SU-DHL-6 (cell line): ENCODE results near the gene VPS4A.

ENCODE experiments used
- H2AFZ ChIP-seq: fragments of 200-600 bp; sonication (generic); 2 replicates; pipeline ENCODE4 v1.6.1; 2014; ENCODE audit warnings: low read depth, mild to moderate bottlenecking, moderate library complexity, mixed read lengths, antibody characterized with exemption, low read length; ENCODE audit not compliant: severe bottlenecking
- H3F3A ChIP-seq: fragments of 200-600 bp; shearing (Covaris generic); 2 replicates; pipeline ENCODE4 v1.6.0; 2016; ENCODE audit warnings: antibody characterized with exemption, mild to moderate bottlenecking; ENCODE audit not compliant: insufficient read depth
- H3K27ac ChIP-seq: fragments of 200-600 bp; sonication (generic); 2 replicates; pipeline ENCODE4 v1.5.1; 2016; ENCODE audit warnings: low read depth, mild to moderate bottlenecking, low read length, moderate library complexity, mixed read lengths
- H3K27me3 ChIP-seq: fragments of 200-600 bp; sonication (generic), shearing (Covaris generic); 2 replicates; pipeline ENCODE4 v1.6.0; 2014; ENCODE audit warnings: mild to moderate bottlenecking, low read length
- H3K36me3 ChIP-seq: fragments of 200-600 bp; sonication (generic); 2 replicates; pipeline ENCODE4 v1.6.1; 2014; ENCODE audit warnings: mild to moderate bottlenecking, low read length, mixed read lengths
- H3K4me2 ChIP-seq: fragments of 300-600, 200-600 bp; shearing (Covaris generic), sonication (generic); 2 replicates; pipeline ENCODE4 v1.6.0; 2014; ENCODE audit warnings: low read length, low read depth, mild to moderate bottlenecking; ENCODE audit not compliant: poor library complexity, severe bottlenecking
- H3K4me3 ChIP-seq: fragments of 200-600 bp; sonication (generic); 2 replicates; pipeline ENCODE4 v1.5.1; 2014; ENCODE audit warnings: antibody characterized with exemption, low read length, mild to moderate bottlenecking, mixed read lengths; ENCODE audit not compliant: insufficient read depth, poor library complexity, severe bottlenecking
- H3K79me2 ChIP-seq: fragments of 200-600 bp; sonication (generic); 2 replicates; pipeline ENCODE4 v1.6.1; 2014; ENCODE audit warnings: mild to moderate bottlenecking, low read length, moderate library complexity; ENCODE audit not compliant: insufficient read depth
- H3K9ac ChIP-seq: fragments of 200-600 bp; sonication (generic); 2 replicates; pipeline ENCODE4 v1.7.0; 2014; ENCODE audit warnings: mild to moderate bottlenecking, low read length
- H3K9me2 ChIP-seq: fragments of 200-600 bp; sonication (generic); replicated peaks from 2 replicates; pipeline ENCODE4 v1.6.1; 2014; ENCODE audit warnings: low read length; ENCODE audit not compliant: insufficient read depth
- H3K9me3 ChIP-seq: fragments of 200-600 bp; sonication (generic); 2 replicates; pipeline ENCODE4 v1.6.1; 2014; ENCODE audit warnings: low read length, mixed read lengths; ENCODE audit not compliant: insufficient read depth
- H4K20me1 ChIP-seq: fragments of 200-600 bp; sonication (generic); 2 replicates; pipeline ENCODE4 v1.6.1; 2014; ENCODE audit warnings: low read depth, mild to moderate bottlenecking, antibody characterized with exemption, low read length, moderate library complexity, mixed read lengths
- EZH2phosphoT487 ChIP-seq: fragments of 200-600 bp; sonication (generic), shearing (Covaris generic); conservative IDR thresholded peaks from 2 replicates; pipeline ENCODE4 v1.6.1; 2018; ENCODE audit warnings: mild to moderate bottlenecking, antibody characterized with exemption, low read length, moderate library complexity, mixed read lengths
- TF ChIP-seq, protein P1 (sequence below): fragments of 200-600 bp; sonication (generic); IDR thresholded peaks from one replicate; pipeline ENCODE4 v1.5.1; 2017; ENCODE audit warnings: antibody characterized with exemption, mild to moderate bottlenecking, low read length, moderate library complexity; ENCODE audit not compliant: insufficient read depth, poor library complexity, severe bottlenecking

The VPS4A gene

DNA sequence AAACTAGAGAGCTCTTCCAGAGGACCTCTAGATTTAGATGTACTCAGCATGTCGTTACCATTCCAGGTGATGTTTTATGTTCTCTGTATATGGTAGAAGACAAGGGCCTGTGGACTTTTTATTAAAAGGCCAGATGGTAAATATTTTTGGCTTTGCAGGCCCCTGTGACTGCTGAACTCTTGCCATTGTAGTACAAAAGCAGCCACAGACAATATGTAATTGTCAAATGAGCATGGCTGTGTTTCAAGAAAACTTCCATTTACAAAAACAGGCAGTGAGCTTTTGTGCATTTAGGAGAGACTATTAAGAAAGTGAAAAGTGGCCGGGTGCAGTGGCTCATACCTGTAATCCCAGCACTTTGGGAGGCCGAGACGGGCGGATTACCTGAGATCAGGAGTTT lies 33.0 kb downstream of the VPS4A start:
- no peak overlapping the region for H2AFZ ChIP-seq
- H3K4me2 ChIP-seq: no peak overlapping the region
- H3K9ac ChIP-seq: no peak overlapping the region
- no peaks in the 10 kb centered on the region for H3K9me3 ChIP-seq
- peaks cover 27% of the 10 kb centered on the region for H3K79me2 ChIP-seq
- H3K27me3 ChIP-seq: no peaks in the 10 kb centered on the region
- H3K4me3 ChIP-seq: no peak overlapping the region
- peaks cover 27% of the 10 kb centered on the region for H3F3A ChIP-seq
- no peak for TF ChIP-seq EZH2phosphoT487
- TF ChIP-seq, protein P1, sequence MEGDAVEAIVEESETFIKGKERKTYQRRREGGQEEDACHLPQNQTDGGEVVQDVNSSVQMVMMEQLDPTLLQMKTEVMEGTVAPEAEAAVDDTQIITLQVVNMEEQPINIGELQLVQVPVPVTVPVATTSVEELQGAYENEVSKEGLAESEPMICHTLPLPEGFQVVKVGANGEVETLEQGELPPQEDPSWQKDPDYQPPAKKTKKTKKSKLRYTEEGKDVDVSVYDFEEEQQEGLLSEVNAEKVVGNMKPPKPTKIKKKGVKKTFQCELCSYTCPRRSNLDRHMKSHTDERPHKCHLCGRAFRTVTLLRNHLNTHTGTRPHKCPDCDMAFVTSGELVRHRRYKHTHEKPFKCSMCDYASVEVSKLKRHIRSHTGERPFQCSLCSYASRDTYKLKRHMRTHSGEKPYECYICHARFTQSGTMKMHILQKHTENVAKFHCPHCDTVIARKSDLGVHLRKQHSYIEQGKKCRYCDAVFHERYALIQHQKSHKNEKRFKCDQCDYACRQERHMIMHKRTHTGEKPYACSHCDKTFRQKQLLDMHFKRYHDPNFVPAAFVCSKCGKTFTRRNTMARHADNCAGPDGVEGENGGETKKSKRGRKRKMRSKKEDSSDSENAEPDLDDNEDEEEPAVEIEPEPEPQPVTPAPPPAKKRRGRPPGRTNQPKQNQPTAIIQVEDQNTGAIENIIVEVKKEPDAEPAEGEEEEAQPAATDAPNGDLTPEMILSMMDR: no peak
- H3K27ac ChIP-seq: no peak overlapping the region
- peaks cover 16% of the 10 kb centered on the region for H3K36me3 ChIP-seq
- no peaks in the 10 kb centered on the region for H4K20me1 ChIP-seq
- no peaks in the 10 kb centered on the region for H3K9me2 ChIP-seq

DNA sequence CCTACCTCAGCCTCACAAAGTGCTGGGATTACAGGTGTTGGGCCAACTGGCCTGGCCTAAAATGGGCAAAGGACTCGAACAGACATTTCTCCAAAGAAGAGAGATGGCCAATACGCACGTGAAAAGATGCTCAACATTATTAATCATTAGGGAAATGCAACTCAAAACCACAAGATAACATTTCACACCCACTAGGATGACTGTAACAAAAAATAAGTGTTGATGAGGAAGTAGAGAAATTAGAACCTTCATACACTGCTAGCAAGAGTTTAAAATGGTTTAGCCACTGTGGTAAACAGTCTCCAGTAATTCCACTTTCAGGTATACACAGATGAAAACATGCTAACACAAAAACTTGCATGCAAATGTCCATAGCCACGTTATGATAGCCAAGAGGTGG lies 34.8 kb downstream of the VPS4A start:
- Histone ChIP-seq H4K20me1 (no peaks in the 10 kb centered on the region), H3K27me3 (no peaks in the 10 kb centered on the region), H3K9ac (no peak overlapping the region), H2AFZ (no peak overlapping the region), H3F3A (peaks cover 27% of the 10 kb centered on the region), H3K36me3 (peaks cover 16% of the 10 kb centered on the region), H3K9me2 (no peaks in the 10 kb centered on the region), H3K79me2 (peaks cover 13% of the 10 kb centered on the region), H3K4me3 (no peak overlapping the region), H3K27ac (no peak overlapping the region), H3K9me3 (no peaks in the 10 kb centered on the region), H3K4me2 (no peak overlapping the region)
- TF ChIP-seq EZH2phosphoT487: no peak
- TF ChIP-seq, protein P1: no peak

DNA sequence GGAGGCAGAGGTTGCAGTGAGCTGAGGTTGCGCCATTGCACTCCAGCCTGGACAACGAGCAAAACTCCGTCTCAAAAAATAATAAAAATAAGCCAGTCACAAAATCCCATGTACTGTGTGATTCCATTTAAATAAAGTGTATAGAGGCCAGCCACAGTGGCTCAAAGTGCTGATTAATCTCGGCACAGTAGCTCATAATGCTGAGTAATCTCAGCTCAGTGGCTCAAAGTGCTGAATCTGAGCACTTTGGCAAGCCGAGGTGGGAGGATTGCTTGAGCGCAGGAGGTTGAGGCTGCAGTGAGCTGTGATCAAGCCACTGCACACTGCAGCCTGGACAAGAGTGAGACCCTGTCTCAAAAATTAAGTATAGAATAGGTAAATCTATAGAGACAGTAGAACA lies 35.5 kb downstream of the VPS4A start:
- no peak overlapping the region for H3K4me2 ChIP-seq
- no peak overlapping the region for H3K4me3 ChIP-seq
- H3K9me3 ChIP-seq: no peaks in the 10 kb centered on the region
- peaks cover 23% of the 10 kb centered on the region for H3F3A ChIP-seq
- H3K36me3 ChIP-seq: peaks cover 16% of the 10 kb centered on the region
- peaks cover 5% of the 10 kb centered on the region for H3K79me2 ChIP-seq
- H3K9me2 ChIP-seq: no peaks in the 10 kb centered on the region
- no peak overlapping the region for H3K9ac ChIP-seq
- no peak overlapping the region for H3K27ac ChIP-seq
- no peak overlapping the region for H2AFZ ChIP-seq
- no peak for TF ChIP-seq EZH2phosphoT487
- TF ChIP-seq, protein P1: no peak
- no peaks in the 10 kb centered on the region for H3K27me3 ChIP-seq
- H4K20me1 ChIP-seq: no peaks in the 10 kb centered on the region
